ENCODE measurements around the gene ZMIZ1. TPM values are rescaled to one million over a fixed set of nuclear protein-coding genes. Genes with fewer than 3 reads are reported as not detected.

ZMIZ1 gene
- total RNA-seq, 1 donor from 2014 or later, result 93.9 TPM

GRCh38 chr10:79058899-79059841 lies 9.6 kb upstream of the ZMIZ1 start:
- no peak for TF ChIP-seq CTCF (IDR thresholded peaks at IDR 0.05)
- ChIA-PET POLR2A (no interaction called here), CTCF (no interaction called here)
- Mint-ChIP-seq H3K9me3 (no peaks in the 10 kb centered on the region), H3K4me1 (peaks cover 3% of the 10 kb centered on the region), H3K4me3 (no peak overlapping the region), H3K27ac (no peak overlapping the region), H3K36me3 (ENCODE audit: low read depth) (no peaks in the 10 kb centered on the region), H3K27me3 (peaks cover 21% of the 10 kb centered on the region)
- DNase-seq, result no peak
- intact Hi-C loops (cut with micrococcal nuclease), result loop anchor here (1.0 kb wide), 1 partner anchor 8 kb away; no protein-coding TSS in a partner anchor
- ATAC-seq (ENCODE audit: low read depth), result no peak

GRCh38 chr10:79059859-79060379 lies 8.8 kb upstream of the ZMIZ1 start:
- peaks cover 18% of the 10 kb centered on the region for H3K27me3 Mint-ChIP-seq
- H3K27ac Mint-ChIP-seq, result no peak overlapping the region
- intact Hi-C loops (cut with micrococcal nuclease), result loop anchor here (1.0 kb wide), 1 partner anchor 7 kb away; no protein-coding TSS in a partner anchor
- POLR2A ChIA-PET, result no interaction called here
- peaks cover 3% of the 10 kb centered on the region for H3K4me1 Mint-ChIP-seq
- H3K4me3 Mint-ChIP-seq, result no peak overlapping the region
- CTCF ChIA-PET, result no interaction called here
- H3K9me3 Mint-ChIP-seq, result no peaks in the 10 kb centered on the region
- no peak for TF ChIP-seq CTCF (IDR thresholded peaks at IDR 0.05)
- DNase-seq (no peak), ATAC-seq (ENCODE audit: low read depth) (no peak)
- no peaks in the 10 kb centered on the region for H3K36me3 Mint-ChIP-seq (ENCODE audit: low read depth)

- peaks cover 3% of the 10 kb centered on the region for H3K4me1 Mint-ChIP-seq
- POLR2A ChIA-PET, result no interaction called here
- H3K9me3 Mint-ChIP-seq, result no peaks in the 10 kb centered on the region
- peaks cover 15% of the 10 kb centered on the region for H3K27me3 Mint-ChIP-seq
- TF ChIP-seq CTCF (IDR thresholded peaks at IDR 0.05), result no peak
- DNase-seq (no peak), ATAC-seq (ENCODE audit: low read depth) (no peak)
- H3K4me3 Mint-ChIP-seq, result no peak overlapping the region
- intact Hi-C loops (cut with micrococcal nuclease), result no loop called here
- no peak overlapping the region for H3K27ac Mint-ChIP-seq
- no peaks in the 10 kb centered on the region for H3K36me3 Mint-ChIP-seq (ENCODE audit: low read depth)
- CTCF ChIA-PET, result no interaction called here
Measured at GRCh38 chr10:79060641-79061255, 8.0 kb upstream of the ZMIZ1 start.

- intact Hi-C loops (cut with micrococcal nuclease), result no loop called here
- ChIA-PET POLR2A (no interaction called here), CTCF (no interaction called here)
- Mint-ChIP-seq H3K4me3 (no peak overlapping the region), H3K27ac (no peak overlapping the region), H3K36me3 (ENCODE audit: low read depth) (no peaks in the 10 kb centered on the region), H3K9me3 (no peaks in the 10 kb centered on the region), H3K4me1 (peaks cover 4% of the 10 kb centered on the region), H3K27me3 (peaks cover 14% of the 10 kb centered on the region)
- no peak for TF ChIP-seq CTCF (IDR thresholded peaks at IDR 0.05)
- no peak for ATAC-seq (ENCODE audit: low read depth)
- DNase-seq, result no peak
Measured at GRCh38 chr10:79061441-79062315, 7.1 kb upstream of the ZMIZ1 start.
